SK-N-DZ (cell line): ENCODE measurements around the gene RABEP2.
"Not testable (repeated sequence)": the region's sequence is repeated elsewhere in the genome, so short reads cannot be mapped to it uniquely, and the experiment has no call there.

Experiments
- DNase-seq: peaks from one replicate; pipeline ENCODE4 v3.0.0-alpha.2; 2015; ENCODE audit warnings: low spot score

Gene RABEP2

GRCh38 chr16:28904363-28904762, 20.7 kb downstream of the RABEP2 start:
- DNase-seq, result no peak

DNA sequence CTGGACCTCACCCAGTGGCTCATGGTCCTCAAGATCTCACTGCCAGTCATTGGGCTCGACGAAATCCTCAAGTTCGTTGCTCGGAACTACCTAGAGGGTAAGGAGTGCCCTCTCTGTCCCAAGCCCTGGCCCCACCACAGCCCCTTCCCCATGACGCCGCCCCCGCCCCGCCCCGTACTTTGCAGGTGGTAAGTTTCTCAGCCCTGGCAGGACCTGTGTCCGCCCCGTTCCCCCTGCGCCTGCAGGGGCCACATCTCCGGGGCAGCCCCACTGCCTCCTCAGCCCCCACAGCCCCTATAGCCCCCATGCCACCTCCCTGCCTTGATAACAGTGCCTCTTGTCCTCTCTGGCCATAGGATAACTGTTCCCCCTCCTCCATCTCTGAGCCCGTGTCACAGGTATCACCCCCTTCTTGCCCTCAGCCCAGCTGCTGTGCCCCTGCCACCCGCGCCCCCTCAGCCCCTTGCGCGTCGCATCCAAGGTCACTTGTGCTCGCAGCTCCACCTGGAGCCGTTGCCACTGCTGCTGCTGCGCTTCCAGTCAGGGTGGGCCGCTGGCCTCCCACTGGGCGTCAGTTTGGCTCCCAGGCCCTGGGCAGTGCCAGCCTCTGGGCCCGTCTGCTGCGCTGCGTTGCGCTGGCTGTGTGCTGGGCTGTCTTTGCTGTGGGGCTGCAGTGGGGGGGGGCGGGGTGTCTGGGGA, 21.5 kb downstream of the RABEP2 start:
- DNase-seq, result no peak

GRCh38 chr16:28902909-28903308, 22.1 kb downstream of the RABEP2 start:
- no peak for DNase-seq

DNA sequence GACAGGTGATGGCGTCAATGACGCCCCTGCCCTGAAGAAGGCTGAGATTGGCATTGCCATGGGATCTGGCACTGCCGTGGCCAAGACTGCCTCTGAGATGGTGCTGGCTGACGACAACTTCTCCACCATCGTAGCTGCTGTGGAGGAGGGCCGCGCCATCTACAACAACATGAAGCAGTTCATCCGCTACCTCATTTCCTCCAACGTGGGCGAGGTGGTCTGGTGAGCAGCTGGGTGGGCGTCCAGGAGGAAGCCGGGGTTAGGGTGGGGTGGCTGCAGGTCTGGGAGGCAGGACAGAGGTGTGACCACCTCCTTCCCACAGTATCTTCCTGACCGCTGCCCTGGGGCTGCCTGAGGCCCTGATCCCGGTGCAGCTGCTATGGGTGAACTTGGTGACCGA, 23.2 kb downstream of the RABEP2 start:
- DNase-seq, result no peak

DNA sequence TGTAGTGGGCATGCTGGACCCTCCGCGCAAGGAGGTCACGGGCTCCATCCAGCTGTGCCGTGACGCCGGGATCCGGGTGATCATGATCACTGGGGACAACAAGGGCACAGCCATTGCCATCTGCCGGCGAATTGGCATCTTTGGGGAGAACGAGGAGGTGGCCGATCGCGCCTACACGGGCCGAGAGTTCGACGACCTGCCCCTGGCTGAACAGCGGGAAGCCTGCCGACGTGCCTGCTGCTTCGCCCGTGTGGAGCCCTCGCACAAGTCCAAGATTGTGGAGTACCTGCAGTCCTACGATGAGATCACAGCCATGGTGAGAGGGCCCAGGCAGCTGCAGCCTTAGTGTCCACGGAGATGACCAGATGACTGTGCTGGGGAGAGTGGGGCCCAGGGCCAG, 24.4 kb downstream of the RABEP2 start:
- DNase-seq, result no peak

GRCh38 chr16:28899882-28900590, 25.0 kb downstream of the RABEP2 start:
- no peak for DNase-seq

DNA sequence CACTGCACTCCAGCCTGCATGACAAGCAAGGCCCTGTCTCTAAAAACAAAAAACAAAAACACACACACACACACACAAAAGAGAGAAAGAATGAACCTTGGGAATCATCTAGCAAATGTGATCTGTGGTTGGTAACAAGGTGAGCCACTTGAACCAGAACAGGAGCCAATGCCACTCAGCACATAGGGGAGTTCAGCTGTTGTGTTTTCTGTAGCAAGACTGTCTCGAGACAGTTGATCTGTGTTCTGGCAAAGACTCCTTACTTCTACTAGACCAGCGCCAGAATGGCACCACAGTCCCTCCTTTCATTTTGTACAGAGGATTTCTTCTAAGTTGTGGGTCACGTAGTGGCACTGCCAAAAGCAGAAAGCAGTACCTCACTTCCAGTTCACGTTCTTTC, 26.1 kb downstream of the RABEP2 start:
- no peak for DNase-seq

DNA sequence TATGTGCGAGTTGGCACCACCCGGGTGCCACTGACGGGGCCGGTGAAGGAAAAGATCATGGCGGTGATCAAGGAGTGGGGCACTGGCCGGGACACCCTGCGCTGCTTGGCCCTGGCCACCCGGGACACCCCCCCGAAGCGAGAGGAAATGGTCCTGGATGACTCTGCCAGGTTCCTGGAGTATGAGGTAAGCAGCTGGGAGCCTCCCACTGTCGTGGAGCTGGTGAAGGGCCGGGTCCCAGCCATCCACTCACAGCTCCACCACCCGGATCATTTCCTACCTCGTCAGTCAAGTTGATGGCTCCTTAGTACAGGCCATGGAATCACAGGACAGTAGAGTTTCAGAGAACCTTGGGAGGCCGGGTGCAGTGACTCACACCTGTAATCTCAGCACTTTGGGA, 26.8 kb downstream of the RABEP2 start:
- DNase-seq, result no peak

DNA sequence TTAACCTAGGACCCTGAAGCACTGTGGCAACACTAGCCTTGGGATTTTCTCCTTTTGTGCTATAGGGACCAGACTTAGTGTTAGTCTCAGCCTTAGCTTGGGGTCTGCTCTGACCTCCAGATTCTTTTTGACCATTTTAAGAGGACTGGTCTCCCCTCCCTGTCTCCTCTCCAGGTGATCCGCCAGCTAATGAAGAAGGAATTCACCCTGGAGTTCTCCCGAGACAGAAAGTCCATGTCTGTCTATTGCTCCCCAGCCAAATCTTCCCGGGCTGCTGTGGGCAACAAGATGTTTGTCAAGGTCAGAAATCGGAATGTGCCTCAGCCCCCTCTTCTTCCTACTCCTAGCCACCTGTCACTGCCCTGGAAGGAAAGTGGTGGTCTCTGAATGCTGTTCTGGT, 27.2 kb downstream of the RABEP2 start:
- DNase-seq, result no peak

- DNase-seq, result no peak
These were observed 29.4 kb downstream of the RABEP2 start for GRCh38 chr16:28895609-28896008.

- DNase-seq, result no peak
These were observed 31.7 kb downstream of the RABEP2 start for GRCh38 chr16:28893291-28893690.

- DNase-seq, result no peak
These were observed 32.8 kb downstream of the RABEP2 start for GRCh38 chr16:28891964-28892890.

DNA sequence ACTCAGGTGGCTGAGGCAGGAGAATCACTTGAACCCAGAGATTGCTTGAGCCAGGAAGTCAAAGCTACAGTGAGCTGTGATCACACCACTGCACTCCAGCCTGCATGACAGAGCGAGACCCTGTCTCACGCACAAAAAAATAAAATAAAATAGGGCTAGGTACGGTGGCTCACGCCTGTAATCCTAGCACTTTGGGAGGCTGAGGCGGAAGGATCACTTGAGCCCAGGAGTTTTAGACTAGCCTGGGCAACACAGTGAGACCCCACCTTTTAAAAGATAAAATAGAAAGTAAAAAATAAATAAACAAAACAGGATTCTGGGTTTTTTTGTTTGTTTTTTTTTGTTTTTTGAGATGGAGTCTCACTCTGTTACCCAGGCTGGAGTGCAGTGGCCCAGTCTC, 34.7 kb downstream of the RABEP2 start:
- not testable (repeated sequence) for DNase-seq

GRCh38 chr16:28886945-28887344, 38.1 kb downstream of the RABEP2 start:
- DNase-seq, result no peak

DNA sequence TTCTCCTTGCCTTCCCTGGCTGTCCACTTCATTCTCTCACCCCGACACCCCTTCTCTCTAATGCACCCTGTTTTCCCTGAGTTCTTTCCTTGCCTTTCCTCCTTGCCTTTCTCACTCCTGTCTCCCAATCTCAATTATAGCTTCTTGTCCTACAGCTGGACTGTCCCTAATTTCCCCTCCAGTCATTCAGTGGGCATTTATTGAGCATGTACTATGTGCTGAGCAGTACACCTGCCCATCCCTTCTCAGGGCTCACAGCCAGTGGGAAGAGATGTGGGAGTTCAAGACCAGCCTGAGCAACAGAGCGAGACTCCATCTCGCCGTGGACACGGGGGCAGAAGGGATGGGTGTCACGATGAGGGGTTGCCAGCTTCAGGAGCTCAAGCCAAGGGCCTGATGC, 41.0 kb downstream of the RABEP2 start:
- no peak for DNase-seq

DNA sequence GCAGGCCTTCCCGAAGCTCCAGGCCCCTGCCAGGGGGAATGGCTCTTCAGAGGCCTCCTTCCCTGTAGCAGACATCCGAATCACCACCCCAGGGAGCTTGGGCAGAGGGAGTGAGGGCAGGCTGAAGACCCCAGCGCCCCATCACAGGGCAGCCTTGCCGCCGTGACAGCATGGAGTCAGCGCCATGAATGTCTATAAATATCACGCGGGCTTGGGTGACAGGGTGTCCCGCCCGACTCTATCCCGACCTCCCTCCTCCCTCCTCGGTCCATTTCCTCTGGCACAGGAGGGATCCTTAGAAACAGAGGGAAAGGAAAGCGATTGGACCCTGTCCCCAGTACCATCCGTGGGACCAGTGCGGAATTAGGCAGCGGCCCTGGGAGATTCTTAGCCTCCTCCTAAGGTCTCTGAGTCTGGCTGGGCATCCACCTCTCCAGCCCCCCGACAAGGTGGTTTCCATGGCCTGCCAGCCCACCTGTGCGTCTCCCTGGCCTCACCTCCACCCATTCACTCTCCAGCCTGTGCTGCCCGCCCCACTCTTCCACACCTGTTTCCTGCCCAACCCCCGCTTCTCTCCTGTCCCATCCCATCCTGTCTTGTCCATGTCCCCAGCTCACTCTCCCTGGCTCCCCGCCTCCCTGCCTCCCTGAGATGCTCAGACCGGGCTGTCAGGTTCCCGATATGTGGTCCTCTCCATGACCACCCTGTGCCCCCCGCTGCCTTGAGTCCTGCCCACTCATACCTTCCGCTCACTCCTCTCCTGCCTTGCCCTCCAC, 41.6 kb downstream of the RABEP2 start:
- DNase-seq, result no peak

- peak; percentile 50 for DNase-seq
These were observed 42.4 kb downstream of the RABEP2 start for GRCh38 chr16:28882551-28883160.

DNA sequence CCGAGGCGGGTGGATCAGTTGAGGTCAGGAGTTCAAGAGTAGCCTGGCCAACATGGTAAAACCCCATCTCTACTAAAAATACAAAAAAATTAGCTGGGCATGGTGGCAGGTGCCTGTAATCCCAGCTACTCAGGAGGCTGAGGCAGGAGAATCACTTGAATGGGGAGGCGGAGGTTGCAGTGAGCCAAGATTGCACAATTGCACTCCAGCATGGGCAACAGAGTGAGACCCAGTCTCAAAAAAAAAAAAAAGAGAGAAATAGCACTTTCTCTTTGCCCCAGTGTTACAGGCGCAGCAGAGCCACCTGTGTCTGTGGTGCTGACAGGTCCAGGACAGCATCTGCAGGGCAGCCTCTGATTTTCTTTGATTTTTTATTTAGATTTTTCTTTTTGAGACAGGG, 43.5 kb downstream of the RABEP2 start:
- not testable (repeated sequence) for DNase-seq

GRCh38 chr16:28880955-28881354, 44.1 kb downstream of the RABEP2 start:
- no peak for DNase-seq

DNA sequence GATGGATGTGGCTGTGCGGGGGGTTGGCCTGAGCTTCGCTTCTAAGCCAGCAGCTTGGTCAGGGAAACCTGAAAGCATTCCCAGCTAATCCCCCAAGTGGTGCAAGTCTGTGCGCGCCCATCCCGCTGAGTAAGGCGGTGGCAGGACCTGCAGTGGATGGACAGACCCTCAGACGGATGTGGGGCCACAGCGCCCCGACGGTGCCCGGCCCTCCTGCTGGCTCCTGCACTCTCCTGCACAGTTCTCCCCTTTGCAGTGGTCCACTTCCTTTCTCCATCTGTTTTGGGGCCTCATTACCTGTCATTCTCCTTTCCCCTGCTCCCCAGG, 44.5 kb downstream of the RABEP2 start:
- DNase-seq, result no peak
